NCI-H748 (cell line): ENCODE results near the gene FAM3A.
"Not testable (repeated sequence)": the region's sequence is repeated elsewhere in the genome, so short reads cannot be mapped to it uniquely, and the experiment has no call there.

Source experiments
- DNase-seq: peaks from one replicate; lab custom pipeline; 2025; ENCODE audit not compliant: unreplicated experiment; lab: John Stamatoyannopoulos, UW

FAM3A gene, protein sequence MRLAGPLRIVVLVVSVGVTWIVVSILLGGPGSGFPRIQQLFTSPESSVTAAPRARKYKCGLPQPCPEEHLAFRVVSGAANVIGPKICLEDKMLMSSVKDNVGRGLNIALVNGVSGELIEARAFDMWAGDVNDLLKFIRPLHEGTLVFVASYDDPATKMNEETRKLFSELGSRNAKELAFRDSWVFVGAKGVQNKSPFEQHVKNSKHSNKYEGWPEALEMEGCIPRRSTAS

DNA sequence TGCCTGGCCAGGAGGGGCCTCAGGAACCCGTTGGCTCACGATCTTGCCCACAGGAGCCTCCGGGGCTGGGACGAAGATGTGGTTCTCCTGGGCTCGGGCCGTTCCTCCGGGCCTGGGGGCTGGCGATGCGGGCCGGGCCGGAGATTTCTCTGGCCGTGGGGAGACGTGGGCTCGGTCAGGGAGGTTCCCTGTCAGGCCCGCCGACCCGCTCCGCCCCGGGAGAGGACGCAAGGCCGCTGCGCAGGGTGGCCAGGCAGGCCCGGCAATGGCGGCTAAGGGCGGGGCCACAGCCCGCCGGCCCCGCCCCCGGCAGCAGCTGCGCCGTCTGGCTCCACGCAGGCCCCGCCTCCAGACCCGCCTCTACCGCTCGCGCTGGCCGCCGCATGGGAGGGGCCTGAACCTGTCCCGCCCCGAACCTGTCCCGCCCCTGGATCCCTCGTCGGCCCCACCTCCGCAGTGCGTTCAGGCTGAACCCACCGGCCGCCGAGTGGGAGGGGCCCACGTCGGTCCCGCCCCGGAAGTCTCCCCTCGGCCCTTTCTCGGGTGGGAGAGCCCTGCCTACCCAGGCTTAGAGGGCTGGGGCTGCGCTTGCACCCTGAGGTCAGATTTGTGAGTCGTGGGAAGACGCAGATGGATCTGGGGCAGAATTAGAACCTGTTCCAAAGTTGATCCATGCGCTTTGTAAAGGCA, at the start of gene FAM3A:
FAM3A (minus strand) TSS at position 267 of the 690 bp plus-strand sequence. CDS start 460 bp downstream, outside the sequence.
- DNase-seq, result peak; percentile 91

DNA sequence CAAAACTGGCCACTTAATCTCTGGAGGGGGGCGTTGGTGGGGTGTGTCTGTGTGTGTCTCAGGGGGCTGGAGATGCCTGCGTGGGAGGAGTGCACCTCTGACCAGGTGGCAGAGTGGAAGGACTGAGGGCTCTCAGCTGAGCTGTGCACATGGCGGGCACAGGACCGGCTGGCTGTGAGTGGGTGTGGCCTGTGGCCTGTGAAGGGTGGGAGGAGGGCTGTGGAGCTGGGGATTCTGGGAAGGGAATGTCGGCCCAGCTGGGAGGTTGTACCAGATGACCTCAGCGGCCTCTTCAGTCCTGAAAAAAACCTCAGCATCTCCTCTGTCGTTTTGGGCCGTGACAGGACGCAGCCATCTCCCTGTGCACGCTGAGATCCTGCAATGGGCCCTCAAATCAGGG, 46.3 kb upstream of the FAM3A start:
- DNase-seq, result not testable (repeated sequence)

DNA sequence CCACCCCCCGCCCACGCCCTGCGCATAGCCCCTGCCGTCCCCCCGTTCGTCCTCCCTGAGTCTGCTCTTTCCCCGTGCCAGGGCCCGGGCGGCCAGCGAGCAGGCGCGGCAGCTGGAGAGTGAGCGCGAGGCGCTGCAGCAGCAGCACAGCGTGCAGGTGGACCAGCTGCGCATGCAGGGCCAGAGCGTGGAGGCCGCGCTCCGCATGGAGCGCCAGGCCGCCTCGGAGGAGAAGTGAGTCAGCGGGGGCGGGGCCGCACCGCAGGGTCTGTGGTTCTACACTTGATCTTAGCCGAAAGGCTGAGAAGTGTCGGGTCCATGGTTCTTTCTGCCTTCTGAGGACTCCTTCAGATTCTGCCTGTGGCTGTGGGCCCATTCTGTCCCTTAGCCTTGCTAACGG, 44.3 kb upstream of the FAM3A start:
- not testable (repeated sequence) for DNase-seq

DNA sequence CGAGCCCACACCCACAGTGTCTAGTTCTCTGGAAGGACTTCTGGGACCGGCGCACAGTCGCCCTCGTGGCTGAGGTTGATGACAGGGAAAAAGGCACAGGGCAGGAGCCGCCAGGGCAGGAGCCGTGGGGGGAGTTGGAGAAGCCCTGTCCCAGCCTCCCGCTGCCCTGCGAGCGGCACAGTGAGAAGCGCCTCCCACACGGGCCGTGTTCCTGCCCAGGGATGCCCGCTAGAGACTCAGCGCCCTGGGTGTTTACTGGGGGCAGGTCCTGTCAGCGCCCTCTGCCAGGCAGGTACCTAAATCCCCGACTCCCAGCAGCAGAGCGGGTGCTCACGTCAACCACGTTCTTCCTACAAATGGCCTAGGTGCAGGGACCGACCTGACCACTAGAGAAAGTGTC, 42.9 kb upstream of the FAM3A start:
- not testable (repeated sequence) for DNase-seq

DNA sequence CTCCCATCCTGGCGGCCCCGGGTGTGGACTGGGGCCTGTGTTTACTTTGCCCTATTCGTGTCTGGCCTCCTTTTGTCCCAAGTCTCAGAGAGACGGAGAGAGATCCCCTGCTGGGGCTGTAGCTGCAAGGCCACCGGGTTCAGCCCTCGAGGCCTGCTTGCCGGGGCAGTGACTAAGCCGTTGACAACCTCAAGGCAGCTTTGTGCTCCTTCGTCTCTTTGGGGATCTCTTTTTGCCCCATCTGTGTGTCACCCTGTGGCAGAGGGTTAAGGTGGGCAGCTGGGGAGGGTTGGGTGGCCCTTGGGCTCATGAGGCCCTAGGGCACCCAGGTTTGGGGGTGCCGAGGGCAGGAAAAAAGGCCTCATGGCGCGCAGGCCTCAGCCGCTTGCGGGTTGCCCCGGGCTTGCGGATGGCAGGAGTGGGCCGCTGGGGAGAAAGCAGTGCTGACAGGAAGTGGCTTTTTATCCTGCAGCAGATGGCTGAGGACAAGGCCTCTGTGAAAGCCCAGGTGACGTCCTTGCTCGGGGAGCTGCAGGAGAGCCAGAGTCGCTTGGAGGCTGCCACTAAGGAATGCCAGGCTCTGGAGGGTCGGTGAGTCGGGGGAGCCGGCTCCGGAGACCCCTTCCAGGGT, 42.1 kb upstream of the FAM3A start:
- not testable (repeated sequence) for DNase-seq

DNA sequence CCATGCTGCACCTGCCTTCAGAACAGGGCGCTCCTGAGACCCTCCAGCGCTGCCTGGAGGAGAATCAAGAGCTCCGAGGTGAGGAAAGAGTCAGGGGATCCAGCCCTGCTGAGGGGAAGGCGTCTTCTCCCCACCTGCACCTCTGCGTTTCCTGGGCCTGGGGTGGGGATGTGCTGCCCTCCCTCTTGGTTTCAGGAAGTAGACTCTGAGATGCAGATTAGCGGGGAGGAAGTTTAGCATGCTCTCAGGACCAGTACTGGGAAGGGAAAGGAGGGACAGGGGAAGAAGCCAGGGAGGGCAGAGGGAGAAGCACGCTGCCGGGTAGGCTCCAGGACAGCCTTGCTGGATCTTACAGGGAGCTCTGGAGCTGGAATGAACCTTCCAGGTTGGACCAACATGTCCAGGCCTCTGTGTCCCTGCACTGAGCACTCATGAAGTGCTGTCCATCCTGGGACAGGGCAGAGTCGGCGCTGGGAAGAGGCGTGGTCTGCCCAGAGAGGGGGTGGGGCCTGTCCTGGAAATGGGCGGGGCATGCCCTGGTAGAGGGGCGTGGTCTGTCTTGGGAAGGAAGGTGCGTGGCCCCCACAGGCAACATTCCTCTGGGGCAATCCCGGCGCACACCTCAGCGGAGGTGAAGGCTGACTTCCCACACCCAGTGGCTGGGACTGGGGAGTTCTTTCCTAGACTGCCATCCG, 36.2 kb upstream of the FAM3A start:
- not testable (repeated sequence) for DNase-seq

DNA sequence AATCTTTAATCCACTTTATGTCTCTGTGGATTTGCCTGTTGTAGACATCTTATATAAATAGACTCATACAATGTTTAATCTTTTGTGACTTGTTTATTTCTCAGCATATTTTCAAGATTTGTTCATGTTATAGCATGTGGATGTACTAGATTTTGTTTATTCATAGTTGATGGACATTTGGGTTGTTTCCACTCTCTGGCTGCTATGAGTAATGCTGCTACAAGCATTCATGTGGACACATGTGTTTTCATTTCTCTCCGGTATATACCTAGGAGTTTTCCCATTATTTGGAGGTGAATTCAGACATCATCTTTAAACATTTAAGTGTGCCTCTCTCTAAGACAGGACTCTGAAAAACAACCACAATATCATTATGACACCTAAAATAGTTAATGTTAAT, 33.7 kb upstream of the FAM3A start:
- DNase-seq, result no peak

DNA sequence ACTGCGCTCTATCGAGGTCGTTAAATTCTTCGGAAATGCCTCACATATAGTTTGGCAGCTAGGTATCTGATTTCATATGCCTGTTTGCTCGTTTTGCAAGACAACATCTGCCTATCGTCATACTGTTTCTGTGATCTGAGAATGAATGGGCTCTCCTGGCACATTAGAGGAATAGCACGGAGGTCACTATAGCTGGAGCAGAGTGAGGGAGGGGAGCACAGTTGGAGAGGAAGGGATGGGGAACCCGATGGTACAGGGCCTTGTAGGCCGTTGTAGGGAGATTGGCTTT, 31.9 kb upstream of the FAM3A start:
- DNase-seq, result peak; percentile 29

DNA sequence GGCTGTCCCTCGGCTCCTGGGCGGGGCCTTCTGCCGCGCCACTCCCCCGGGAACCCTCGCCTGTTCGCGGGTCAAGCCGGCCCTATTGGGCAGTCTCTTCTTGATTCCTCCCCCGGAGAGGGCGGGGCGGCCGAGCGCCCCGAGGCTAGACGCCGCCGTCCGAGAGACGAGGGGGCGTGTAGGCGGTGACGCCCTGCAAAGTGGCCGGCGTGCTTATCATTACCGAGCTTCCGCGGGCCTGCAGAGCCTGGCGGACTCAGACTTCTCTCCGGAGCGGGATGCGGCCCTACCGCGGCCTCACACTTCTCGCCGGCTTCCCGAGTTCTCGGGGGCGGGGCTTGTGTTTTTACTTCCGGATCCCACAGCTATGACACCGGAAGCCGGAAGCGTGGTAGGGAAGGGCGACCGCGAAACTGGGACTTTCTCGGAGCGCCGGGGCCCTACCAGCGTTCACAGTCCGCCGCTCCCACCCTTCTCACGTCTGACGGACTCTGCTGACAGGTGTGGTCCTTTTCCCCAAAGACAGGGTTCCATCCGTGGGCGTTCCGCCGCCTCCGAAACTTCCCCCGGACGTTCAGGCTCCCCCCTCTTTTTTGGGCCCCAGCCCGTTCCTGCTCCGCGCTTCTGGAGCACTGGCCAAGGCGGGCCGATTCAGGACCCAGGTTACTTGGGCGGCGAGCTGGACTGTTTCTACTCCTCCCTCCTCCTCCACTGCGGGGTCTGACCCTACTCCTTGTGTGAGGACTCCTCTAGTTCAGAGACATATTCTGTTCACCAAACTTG, 31.4 kb upstream of the FAM3A start, which contains the start of gene IKBKG:
IKBKG (plus strand) TSS at position 376 of the 783 bp plus-strand sequence. CDS start 4,383 bp downstream, outside the sequence.
- DNase-seq, result peak; percentile 96

DNA sequence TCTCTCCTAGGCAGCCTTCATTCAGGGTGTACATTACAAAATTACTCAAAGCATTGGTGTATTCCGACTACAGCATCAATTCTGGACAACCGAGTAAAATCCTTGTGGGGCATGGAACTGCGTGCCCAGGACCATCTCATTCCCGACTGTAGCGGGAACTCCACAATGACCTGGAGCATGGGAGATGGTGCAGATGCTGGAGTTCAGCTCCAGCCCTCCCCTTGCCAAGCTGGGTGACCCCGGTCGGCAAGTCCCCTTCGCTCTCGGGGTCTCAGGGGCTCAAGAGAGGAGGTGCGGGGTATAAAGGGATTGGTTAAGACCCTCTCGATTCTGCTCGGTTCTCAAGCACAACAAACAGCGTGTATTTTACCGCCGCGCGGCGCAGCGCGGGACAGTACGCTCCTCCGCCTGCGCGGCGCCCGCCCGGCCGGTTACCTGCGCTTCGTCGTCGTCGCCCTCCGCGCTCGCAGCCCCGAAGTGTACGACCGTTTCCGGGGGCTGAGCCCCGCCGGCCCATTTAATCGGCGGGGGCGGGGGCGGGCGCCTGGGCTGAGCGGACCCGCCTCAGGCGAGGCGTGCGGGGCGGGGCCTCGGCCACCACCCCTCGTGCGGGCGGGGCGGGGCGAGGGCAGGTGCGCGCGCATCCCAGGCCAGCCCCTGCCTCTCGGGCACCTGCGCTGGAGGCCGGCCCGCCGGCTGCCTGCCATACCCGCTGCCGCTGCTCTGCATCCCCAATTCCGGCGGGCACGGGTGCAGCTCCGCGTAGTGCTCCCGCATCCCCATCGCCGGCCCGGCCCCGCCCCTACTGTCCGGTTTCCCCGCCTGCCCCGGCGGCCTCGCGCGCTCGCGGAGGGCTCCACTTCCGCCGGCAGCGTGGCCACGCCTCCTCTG, 30.6 kb upstream of the FAM3A start, which contains the start of gene G6PD:
G6PD (minus strand) TSS at position 493 of the 891 bp plus-strand sequence. CDS start 691 bp downstream, outside the sequence.
- peak; percentile 91 for DNase-seq

DNA sequence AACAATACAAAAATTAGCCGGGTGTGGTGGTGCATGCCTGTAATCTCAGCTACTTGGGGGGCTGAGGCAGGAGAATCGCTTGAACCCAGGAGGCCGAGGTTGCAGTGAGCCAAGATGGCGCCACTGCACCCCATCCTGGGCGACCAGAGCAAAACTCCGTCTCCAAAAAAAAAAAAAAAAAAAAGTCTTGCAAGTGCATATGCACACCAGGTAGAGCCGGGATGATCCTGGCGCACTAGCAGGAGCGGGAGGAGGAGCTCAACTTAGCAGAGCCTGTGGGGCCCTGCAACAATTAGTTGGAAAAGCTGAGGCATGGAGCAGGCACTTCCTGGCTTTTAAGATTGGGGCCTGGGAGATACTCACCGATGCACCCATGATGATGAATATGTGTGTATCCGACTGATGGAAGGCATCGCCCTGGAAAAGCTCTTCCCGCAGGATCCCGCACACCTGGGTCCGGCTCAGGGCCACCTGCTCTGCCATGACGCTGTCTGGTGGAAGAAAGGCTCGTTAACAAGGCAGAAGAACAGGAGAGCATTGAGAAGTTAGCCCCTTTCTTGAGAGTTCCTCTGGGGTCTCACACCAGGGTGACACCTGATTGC, 29.7 kb upstream of the FAM3A start:
- DNase-seq, result no peak

DNA sequence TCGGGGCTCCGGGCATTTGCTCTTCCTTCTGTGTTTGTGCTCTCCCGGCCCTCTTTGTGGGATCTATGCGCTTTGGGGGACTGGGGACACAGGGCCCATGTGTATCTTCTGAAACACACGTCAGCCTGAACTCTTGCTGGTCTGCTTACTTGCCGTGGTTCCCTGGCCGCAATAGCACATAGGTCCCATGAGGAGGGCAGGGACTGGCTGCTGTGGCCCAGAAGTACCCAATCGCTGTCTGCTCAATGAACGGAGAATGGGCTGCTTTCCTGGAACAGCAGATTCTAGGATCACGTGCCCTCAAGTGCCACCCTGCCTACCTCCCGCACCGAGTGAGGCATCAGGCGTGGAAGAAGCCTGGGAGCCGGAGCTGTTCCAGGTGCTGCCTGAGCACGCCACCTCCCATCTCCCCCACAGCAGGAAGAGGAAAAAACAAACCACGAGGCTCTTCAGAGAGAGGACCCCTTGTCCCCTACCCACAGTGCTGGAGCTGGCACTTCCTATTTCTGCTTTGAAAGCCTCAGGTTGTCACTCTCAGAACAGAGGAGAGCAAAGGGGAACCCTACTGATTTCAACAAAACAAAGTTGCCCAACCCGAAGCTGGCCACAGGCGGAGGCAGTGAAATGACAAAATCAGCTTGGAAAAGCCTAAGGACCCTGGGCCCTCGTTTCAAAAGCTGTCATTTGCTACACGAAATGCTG, 26.8 kb upstream of the FAM3A start:
- DNase-seq, result no peak

DNA sequence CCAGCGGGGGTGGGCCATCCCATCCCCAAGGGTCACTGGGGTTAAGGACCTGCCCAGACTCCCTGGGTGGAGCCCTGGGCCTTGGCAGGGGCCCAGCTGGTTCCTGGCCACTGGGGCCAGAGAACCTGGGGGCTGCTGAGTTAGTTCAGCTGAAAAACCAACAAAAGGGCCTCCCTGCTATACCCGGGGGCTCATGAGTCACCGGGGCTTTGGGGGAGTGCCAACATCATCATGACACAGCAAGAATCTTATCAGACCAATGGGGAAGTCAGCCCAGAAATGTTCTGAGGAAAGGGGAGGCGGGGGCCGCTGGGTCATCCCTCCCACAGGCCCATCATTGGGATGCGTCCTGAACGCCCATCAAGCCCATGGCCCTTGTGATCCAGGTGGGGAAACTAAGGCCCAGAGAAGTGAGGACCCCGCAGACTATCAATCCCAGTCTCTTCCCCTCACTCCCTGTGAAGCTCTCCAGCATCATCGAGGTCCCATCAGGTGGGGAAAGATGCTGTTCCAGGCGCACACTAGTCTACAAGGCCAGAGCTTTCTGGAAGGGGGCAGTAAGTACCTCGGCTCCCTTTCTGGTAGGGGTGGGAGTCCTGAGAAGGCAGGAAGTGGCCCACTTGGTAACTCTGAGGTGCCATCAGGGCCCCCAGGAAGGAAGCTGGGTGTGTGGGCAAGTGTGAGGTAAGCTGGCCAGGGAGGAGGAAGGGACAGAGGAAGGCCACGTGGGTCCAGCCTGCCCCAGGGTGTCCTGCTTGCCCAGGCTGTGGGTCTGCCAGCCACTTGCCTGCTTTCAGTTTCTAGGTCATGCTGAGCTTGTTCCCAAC, 26.1 kb upstream of the FAM3A start:
- DNase-seq, result no peak

DNA sequence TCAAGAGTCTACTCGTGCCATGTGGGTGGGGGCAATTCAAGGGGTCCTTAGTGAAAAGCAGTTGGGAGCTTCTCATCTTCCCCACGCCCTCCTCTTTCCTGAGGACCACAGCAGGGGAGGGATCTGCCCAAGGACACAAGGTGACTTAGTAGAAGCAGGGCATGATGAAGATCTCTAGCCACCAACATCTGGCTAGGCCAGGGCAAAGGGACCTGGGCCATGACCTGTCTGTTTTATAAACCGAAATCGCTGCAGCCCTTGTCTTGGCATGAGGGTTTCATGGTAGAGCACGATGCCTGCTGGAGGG, 25.5 kb upstream of the FAM3A start:
- no peak for DNase-seq

DNA sequence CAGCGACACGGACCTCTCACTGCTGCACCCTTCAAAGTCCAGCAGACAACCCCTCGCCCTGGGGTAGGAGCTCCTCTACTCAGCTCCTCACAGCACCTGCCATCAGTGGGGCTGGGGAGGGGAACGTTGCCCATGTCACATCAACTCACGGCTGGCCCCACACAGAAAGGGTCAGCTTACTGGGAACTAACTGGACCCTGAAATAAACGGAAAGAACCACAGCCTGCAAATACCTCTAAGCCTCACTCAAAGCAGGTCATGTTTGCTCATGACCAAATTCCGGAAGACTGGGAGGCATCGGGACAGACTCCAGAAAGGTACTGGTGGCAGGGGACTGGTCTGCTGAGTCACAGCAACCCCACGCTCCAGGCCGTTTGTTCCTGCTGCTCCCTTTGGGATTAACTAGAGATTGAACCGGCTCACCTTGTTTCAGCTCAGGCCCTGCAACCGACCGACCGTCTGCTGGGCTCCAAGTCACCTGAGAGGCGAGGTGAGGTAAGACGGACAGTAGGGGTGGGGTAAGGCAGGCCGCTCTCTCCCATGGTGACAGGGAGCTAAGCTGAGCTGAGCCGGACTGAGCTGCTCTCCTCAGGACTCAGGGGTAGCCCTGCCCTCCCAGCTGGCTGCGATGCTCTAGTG, 25.0 kb upstream of the FAM3A start:
- DNase-seq, result no peak

DNA sequence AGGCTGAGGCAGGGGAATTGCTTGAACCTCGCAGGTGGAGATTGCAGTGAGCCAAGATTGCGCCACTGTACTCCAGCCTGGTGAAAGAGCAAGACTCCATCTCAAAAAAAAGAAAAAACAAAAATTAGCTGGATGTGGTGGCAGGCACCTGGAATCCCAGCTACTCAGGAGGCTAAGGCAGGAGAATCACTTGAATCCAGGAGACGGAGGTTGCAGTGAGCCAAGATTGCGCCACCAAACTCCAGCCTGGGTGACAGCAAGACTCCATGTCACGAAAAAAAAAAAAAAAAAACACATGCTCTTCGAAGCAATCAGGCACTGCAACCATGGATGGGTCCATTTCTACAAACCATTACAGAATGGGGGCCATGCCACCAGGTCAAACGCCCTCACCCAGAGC, 24.3 kb upstream of the FAM3A start:
- DNase-seq, result not testable (repeated sequence)

DNA sequence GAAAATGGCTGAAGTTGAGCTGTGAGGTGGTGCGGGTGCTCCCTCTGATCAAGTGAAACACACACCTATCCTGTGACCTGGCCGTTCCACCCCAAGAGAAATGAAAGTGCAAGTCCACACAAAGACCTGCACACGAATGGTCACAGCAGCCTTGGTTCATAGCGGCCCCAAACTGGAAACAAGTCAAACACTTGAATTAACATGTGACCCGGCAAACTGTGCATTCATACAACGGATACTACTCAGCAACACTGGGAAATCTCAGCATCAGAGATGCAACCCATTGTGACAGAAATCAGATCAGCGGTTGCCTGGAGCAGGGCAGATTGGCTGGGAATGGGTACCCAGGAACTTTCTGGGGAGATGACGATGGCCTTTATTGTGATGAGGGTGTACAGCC, 23.0 kb upstream of the FAM3A start:
- no peak for DNase-seq

DNA sequence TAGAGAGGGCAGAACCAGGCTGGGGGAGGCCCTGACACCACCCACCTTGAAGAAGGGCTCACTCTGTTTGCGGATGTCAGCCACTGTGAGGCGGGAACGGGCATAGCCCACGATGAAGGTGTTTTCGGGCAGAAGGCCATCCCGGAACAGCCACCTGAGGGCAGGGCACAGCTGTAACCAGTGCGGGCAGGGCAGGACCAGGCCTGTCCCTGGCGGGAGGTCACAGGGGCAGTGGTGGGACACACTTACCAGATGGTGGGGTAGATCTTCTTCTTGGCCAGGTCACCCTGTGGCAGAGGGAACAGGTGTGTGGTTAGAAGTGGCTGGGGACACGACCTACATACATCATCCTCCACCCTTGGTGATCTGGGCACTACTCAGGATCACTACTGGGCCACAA, 19.9 kb upstream of the FAM3A start:
- no peak for DNase-seq
